HG03565 (cell line): ENCODE measurements around the gene IL36G.
"Not testable (repeated sequence)": the region's sequence is repeated elsewhere in the genome, so short reads cannot be mapped to it uniquely, and the experiment has no call there.

ENCODE experiments used
- ATAC-seq: cut with Tn5 transposase; IDR thresholded peaks from one replicate; pipeline ENCODE4 v1.9.1; 2021; ENCODE audit warnings: mild to moderate bottlenecking, moderate library complexity; ENCODE audit not compliant: unreplicated experiment

IL36G gene

GRCh38 chr2:112977559-112978056 lies at the start of gene IL36G:
Gene IL36G (plus strand): TSS chr2:112978006. CDS start chr2:112978639, 633 bp downstream.
- ATAC-seq: no peak

- ATAC-seq: no peak
Observed at GRCh38 chr2:112933261-112933660, 44.5 kb upstream of the IL36G start.

DNA sequence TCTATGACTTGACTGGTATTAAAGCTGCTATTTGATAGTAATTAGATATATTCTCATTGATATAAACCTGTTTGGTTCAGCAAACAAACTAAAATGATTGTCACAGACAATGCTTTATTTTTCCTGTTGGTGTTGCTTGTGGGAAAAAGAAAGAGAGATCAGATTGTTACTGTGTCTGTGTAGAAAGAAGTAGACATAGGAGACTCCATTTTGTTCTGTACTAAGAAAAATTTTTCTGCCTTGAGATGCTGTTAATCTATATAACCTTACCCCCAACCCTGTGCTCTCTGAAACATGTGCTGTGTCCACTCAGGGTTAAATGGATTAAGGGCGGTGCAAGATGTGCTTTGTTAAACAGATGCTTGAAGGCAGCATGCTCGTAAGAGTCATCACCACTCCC lies 43.7 kb upstream of the IL36G start:
- ATAC-seq: not testable (repeated sequence)

- no peak for ATAC-seq
Observed at GRCh38 chr2:112936927-112937232, 40.9 kb upstream of the IL36G start.

GRCh38 chr2:112938904-112939303 lies 38.9 kb upstream of the IL36G start:
- no peak for ATAC-seq

- no peak for ATAC-seq
Observed at GRCh38 chr2:112939425-112939824, 38.4 kb upstream of the IL36G start.

GRCh38 chr2:112940859-112941625 lies 36.8 kb upstream of the IL36G start:
- ATAC-seq: no peak

DNA sequence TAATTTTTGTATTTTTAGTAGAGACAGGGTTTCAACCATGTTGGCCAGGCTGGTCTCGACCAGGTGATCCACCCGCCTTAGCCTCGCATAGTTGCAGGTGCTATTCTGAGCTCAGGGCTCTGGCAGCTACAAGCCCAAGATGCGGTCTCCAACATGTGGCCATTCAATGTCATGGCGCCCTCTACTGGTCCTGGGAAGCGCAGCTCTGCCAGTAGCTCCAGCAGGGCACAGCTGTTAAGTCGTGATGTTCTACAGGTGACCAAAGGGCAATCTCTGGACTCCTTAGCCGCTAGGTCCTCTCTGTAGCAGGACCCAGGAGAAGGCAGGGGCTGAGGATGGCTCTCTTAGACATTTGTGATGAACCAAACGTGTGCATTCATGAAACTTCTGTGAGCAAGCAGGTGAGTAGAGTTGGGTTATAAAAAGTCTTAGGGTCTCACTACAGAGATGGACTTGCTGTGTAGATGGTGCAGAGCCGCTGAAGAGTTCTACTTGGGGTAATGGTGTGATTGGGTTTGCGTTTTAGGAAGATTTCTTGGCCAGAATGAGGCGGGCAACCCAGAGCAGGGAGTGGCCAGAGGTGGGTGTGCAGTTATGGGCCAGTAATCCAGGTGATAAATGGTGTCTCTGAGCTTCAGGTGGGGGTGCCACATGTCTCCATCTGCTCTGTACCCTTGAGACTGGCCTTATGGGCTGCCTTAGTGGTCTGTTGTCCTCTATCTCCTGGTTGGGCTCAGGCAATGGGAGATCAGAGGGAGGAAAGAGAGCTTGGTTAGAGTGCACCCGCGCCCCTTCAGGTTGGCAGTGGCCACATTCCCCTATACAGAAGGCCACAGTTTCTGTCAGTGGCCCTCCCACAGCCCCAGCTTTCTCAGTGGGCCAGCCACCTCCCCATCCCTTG lies 35.8 kb upstream of the IL36G start:
- ATAC-seq: peak; percentile 74

- ATAC-seq: no peak
Observed at GRCh38 chr2:112942654-112943002, 35.2 kb upstream of the IL36G start.

- ATAC-seq: no peak
Observed at GRCh38 chr2:112944971-112945370, 32.8 kb upstream of the IL36G start.

- ATAC-seq: no peak
Observed at GRCh38 chr2:112946086-112946485, 31.7 kb upstream of the IL36G start.

DNA sequence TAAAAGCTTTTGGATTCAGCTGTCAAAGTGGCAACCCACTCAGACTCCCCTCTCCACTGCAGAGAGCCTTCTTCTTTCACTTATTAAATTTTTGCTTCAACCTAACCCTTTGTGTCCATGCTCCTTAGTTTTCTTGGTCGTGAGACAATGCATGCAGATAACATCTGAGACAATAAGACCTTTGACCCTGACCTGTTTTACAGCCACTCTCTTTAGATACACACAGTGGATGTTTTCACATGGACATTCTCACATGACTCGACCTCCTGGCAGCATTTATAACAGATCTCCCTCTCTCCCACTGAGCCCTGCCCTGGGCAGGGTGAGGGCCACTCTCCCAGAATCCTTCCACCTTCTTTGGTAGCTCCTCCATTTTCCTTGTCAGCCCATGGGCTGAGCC lies 30.4 kb upstream of the IL36G start:
- ATAC-seq: no peak

GRCh38 chr2:112949456-112949855 lies 28.4 kb upstream of the IL36G start:
- no peak for ATAC-seq

DNA sequence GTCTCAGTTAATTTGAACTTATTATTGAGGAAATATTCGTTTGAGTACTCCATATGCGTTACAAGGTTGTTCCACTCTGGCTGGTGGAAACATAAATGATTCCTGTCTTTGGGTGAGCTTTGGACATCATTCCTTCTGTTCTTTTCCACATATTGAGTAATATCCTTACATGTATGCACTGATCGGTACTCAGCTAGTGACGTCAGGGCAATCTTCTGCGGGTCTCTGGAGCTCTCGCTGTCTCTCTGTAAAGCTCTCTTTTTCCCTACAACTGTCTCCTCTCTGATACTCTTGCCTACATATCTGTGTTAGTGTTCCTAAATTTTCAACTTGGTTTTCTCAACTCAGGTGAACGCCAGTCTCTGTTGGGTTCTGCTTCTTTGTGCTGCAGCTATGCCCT lies 23.4 kb upstream of the IL36G start:
- ATAC-seq: no peak

GRCh38 chr2:112957511-112957910 lies 20.3 kb upstream of the IL36G start:
- no peak for ATAC-seq

DNA sequence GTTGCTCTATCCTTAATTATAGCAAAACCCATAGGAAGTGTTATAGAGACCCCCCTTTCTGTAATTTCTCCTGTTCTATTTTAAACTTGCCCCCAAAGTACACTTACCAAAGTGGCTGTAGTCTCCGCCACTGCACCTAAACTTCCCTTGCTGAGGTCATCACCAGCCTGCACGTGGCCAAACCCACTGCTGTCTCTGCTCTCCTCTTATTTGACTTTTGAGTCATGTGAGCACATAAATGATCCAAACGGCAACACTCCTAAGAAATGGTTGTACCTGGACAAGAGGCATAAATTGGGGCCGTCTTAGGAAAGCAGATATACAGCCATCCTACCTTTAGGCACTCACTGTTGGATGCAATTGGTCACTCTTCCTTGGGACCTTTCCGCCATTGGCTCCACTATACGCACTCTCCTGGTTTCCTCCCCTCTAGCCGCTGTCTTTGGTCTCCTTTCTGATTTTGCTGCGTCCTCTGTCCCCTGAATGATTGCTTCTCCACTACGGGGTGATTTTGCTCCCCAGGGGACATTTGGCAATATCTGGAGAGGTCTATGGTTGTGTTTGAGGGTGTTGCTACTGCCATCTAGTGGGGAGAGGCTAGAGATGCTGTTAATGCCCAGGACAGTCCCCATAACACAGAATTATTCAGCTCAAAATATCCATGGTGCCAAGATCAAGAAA lies 19.2 kb upstream of the IL36G start:
- ATAC-seq: no peak

DNA sequence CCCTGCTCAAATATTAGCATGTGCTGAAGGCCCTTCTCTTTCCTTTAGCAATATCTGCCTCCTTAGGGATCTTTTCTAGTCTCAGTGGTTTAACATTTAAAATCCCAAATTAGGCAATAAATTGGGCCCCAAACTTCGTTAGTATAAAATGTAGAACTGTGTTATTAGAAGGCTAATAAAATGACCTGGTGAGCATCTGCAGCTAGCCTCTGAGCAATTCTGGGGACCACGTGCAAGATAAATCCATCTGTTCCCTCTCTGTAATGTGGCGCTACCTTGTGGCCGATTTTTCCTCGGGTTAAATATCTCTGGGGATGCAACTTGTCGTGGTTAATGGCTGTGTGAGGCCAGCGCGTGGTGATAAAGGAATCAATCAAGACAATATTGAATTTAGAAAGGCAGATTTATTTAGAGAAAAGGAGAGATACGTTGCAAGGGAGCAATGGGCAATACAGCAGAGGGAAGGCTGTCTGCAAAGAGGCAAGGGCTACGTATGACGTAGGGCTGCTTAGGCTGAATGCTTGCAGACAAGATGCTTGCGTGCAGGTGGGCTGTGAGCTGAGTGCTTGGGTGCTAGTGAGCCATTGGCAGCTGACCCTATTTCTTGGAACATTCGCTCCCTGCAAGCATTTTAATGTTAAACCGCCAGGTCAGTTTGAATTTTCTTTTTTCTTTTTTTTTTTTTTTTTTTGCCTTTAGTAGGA lies 18.5 kb upstream of the IL36G start:
- ATAC-seq: no peak

GRCh38 chr2:112960230-112960825 lies 17.5 kb upstream of the IL36G start:
- no peak for ATAC-seq

DNA sequence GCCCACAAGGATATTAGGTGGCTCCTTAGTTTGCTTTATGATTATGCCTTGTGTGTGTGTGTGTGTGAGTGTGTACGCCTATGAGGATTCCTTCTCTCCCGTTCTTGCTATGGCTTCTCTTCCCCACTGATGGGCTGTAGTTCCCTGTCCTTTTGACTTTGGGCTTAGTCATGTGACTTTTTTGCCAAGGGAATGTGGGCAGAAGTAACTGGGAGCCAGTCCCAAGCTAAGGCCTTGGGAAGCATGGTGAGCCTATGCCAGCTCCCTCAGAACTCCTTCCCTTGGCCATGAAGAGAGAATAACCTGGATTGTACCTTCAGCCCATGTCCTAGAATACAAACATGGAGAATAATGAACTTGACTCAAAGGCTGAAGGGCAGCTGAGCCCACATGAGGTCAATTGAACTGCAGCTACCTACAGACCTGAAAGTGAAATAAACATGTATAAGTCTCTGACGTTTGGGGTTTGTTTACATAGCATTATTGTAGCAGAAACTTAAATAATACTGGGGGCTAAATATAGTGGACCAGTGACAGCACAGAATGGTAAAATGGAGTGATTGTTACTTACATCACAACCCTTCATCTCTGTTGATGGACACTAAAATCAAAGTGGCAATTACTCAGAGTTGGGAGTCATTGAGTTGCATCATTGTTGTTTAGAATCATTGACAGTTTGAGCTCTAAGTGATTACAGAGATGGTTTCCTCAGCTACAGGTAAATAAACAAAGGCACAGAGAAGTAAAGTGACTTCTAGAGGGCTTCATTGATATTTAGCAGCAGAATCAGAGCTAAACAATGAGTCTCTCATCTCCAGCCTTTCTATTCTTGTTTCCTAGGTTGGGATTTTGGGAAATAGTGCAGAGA lies 15.3 kb upstream of the IL36G start:
- ATAC-seq: no peak

GRCh38 chr2:112967023-112967422 lies 10.8 kb upstream of the IL36G start:
- ATAC-seq: no peak
